ENCODE results near the gene CDH4.

GRCh38 chr20:61830241-61830930 lies 578.3 kb downstream of the CDH4 start:
- no peak for TF ChIP-seq POLR2A (IDR thresholded peaks at IDR 0.05; ENCODE audit: low read length)
- TF ChIP-seq GATA1 (IDR thresholded peaks at IDR 0.05; ENCODE audit: low read depth, low read length), result no peak
